Left lung (tissue), 10 donors: Measurements from ENCODE around the gene TGM2. TPM values are rescaled to one million over a fixed set of nuclear protein-coding genes. Genes with fewer than 3 reads are reported as not detected.
A peak's percentile ranks its signal among the peaks of the same experiment; 100 is the strongest.

ENCODE experiments used
- ATAC-seq: fragments of 200-7000 bp; cut with Tn5 transposase; one replicate; pipeline ENCODE4 v1.9.1; 2020; ENCODE audit warnings: moderate library complexity
- DNase-seq, 4 donors: peaks; one replicate each; pipeline ENCODE4 v3.0.0-alpha.2; 2013 to 2020
- H3K27ac ChIP-seq, 2 donors: fragments of 200-600 bp; sonication (generic) in 1 of 2; one replicate each; pipeline versions ENCODE4 v1.5.0 to v1.8.0; 2020 to 2021
- H3K27me3 ChIP-seq, 2 donors: fragments of 200-600 bp; sonication (generic) in 1 of 2; one replicate each; pipeline versions ENCODE4 v1.5.0 to v1.8.0; 2020 to 2021
- H3K36me3 ChIP-seq, 2 donors: fragments of 200-600 bp; sonication (generic) in 1 of 2; one replicate each; pipeline versions ENCODE4 v1.5.0 to v1.8.0; 2020 to 2021
- H3K4me1 ChIP-seq, 2 donors: fragments of 200-600 bp; one replicate each; pipeline ENCODE4 v1.8.0; 2021
- H3K4me3 ChIP-seq, 2 donors: fragments of 200-600 bp; sonication (generic) in 1 of 2; one replicate each; pipeline versions ENCODE4 v1.5.0 to v1.8.0; 2020 to 2021; ENCODE audit warnings: mild to moderate bottlenecking in 1 of 2
- H3K9me3 ChIP-seq, 2 donors: fragments of 200-600 bp; sonication (generic) in 1 of 2; one replicate each; pipeline versions ENCODE4 v1.5.0 to v1.8.0; 2020 to 2021
- CTCF ChIP-seq, 2 donors: fragments of 200-600 bp; sonication (generic) in 1 of 2; IDR thresholded peaks; one replicate each; pipeline versions ENCODE4 v1.5.0 to v1.8.0; 2021; ENCODE audit warnings: antibody characterized with exemption in 2 of 2
- intact Hi-C, 2 donors: fragments of 100-400 bp; cut with DNase I; formaldehyde crosslinking; loops; one replicate each; pipeline versions ENCODE4 v1.11.2 to v1.14.2; 2022
- polyA plus RNA-seq, 6 donors: library from polyadenylated mRNA; unstranded; fragments of 120-200 nt; gene quantifications; one replicate each; pipeline ENCODE4 v1.2.1, GENCODE V29; 2013; ENCODE audit not compliant: insufficient read length in 6 of 6
- total RNA-seq, 2 donors: library from RNA; stranded (reverse); fragmentation: NEBNext Ultra II Directional; extraction: Animal tissue kit (Norgen Biotek cat#: 25700); gene quantifications; one replicate each; pipeline ENCODE4 v1.2.1, GENCODE V29; 2021
- donor health status: DM: no; HTN: yes; CAD: no.
- donor health status: DM: no; HTN: no; CAD: no.

TGM2 gene
- total and polyA plus RNA-seq, 8 donors, result 89.0 to 391 (median 109) TPM

GRCh38 chr20:38173237-38174156, 8.4 kb upstream of the TGM2 start:
- no peak overlapping the region for H3K4me3 ChIP-seq
- H3K27ac ChIP-seq, result no peak overlapping the region
- intact Hi-C loops, result no loop called here
- no peak for DNase-seq
- no peak for TF ChIP-seq CTCF (IDR thresholded peaks at IDR 0.05)
- no peaks in the 10 kb centered on the region for H3K27me3 ChIP-seq
- no peaks in the 10 kb centered on the region for H3K9me3 ChIP-seq
- H3K36me3 ChIP-seq, result no peaks in the 10 kb centered on the region
- peaks cover 4 to 34% of the 10 kb centered on the region in 2 donors for H3K4me1 ChIP-seq
- peak; percentile 74 for ATAC-seq

GRCh38 chr20:38172408-38172807, 7.3 kb upstream of the TGM2 start:
- TF ChIP-seq CTCF (IDR thresholded peaks at IDR 0.05), result no peak
- Histone ChIP-seq H3K36me3 (no peaks in the 10 kb centered on the region), H3K27me3 (no peaks in the 10 kb centered on the region), H3K9me3 (no peaks in the 10 kb centered on the region), H3K4me3 (no peak overlapping the region), H3K27ac (no peak overlapping the region), H3K4me1 (peaks cover 10 to 35% of the 10 kb centered on the region in 2 donors)
- intact Hi-C loops, result no loop called here
- no peak for DNase-seq
- ATAC-seq, result no peak

GRCh38 chr20:38171675-38172043, 6.6 kb upstream of the TGM2 start:
- DNase-seq, result no peak
- Histone ChIP-seq H3K27ac (no peak overlapping the region), H3K36me3 (no peaks in the 10 kb centered on the region), H3K4me3 (no peak overlapping the region), H3K4me1 (peaks cover 10 to 42% of the 10 kb centered on the region in 2 donors), H3K9me3 (no peaks in the 10 kb centered on the region), H3K27me3 (no peaks in the 10 kb centered on the region)
- intact Hi-C loops, result no loop called here
- ATAC-seq, result no peak
- TF ChIP-seq CTCF (IDR thresholded peaks at IDR 0.05), result no peak

- H3K36me3 ChIP-seq, result no peaks in the 10 kb centered on the region
- no peaks in the 10 kb centered on the region for H3K27me3 ChIP-seq
- intact Hi-C loops, result no loop called here
- H3K4me1 ChIP-seq, result peaks cover 10 to 43% of the 10 kb centered on the region in 2 donors
- no peak for TF ChIP-seq CTCF (IDR thresholded peaks at IDR 0.05)
- H3K27ac ChIP-seq, result no peak overlapping the region
- H3K4me3 ChIP-seq, result no peak overlapping the region
- ATAC-seq (no peak), DNase-seq (peak in 2 of 4 donors; percentile 64 to 70)
- H3K9me3 ChIP-seq, result no peaks in the 10 kb centered on the region
These were observed 6.0 kb upstream of the TGM2 start for GRCh38 chr20:38170826-38171674.
